Fibroblast of lung (primary cell): ENCODE data around the gene DLG2.

Experiments used
- CTCF ChIP-seq, 2 donors: IDR thresholded peaks in 1 of 2; conservative IDR thresholded peaks in 1 of 2; 1 replicate in 1 of 2; 2 replicates in 1 of 2; pipeline ENCODE4 v1.5.1; 2011 to 2012; ENCODE audit warnings: low read length in 2 of 2, control low read depth in 1 of 2, inconsistent platforms in 1 of 2, low read depth in 1 of 2, mild to moderate bottlenecking in 1 of 2
- EZH2 ChIP-seq: IDR thresholded peaks from 2 replicates; pipeline ENCODE4 v1.5.1; 2012; ENCODE audit warnings: low read length, control low read depth, mild to moderate bottlenecking; ENCODE audit errors: missing control alignments

DNA sequence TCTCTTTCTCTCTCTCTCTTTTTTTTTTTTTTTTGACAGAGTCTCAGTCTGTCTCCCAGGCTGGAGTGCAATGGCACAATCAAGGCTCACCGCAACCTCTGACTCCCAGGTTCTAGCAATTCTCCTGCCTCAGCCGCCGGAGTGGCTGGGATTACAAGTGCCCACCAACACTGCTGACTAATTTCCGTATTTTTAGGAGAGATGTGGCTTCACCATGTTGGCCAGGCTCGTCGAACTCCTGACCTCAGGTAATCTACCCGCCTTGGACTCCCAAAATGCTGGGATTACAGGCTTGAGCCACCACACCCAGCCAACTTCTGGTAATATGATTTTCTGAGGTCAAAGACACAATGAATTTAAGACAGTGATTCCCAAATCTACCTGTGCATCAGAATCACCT lies 1681.2 kb downstream of the DLG2 start:
- TF ChIP-seq CTCF (conservative IDR thresholded peaks at IDR 0.05 in 1 of 2, IDR thresholded peaks at IDR 0.05 in 1 of 2; ENCODE audit: low read depth in 1 of 2, low read length in 2 of 2), result no peak
- TF ChIP-seq EZH2, result no peak
